HPDE6-E6E7 (cell line): ENCODE results near the gene PEX7.
"Not testable (repeated sequence)": the region's sequence is repeated elsewhere in the genome, so short reads cannot be mapped to it uniquely, and the experiment has no call there.

Experiments
- DNase-seq: peaks from one replicate; pipeline ENCODE4 v3.0.0; 2011; ENCODE audit warnings: missing footprints; ENCODE audit errors: extremely low spot score

Gene PEX7

DNA sequence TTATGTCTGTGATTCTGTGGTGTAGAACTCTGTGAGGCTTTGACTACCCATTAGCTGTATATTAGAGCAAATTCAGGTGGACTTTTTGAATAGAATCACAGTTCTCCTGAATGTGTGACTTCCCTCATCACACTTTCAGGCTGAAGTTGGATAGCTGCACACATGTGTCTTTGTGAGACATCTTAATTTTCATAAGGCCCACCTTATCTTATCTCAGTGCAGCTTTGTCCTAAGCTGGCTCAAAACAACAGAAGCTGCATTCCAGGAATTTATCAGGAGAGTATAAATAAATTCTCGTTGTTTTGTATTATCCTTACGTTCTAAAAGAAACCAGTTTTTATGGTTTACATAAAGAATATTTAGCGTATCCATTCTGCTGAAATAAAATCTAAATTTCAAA, 73.5 kb downstream of the PEX7 start:
- DNase-seq: no peak

DNA sequence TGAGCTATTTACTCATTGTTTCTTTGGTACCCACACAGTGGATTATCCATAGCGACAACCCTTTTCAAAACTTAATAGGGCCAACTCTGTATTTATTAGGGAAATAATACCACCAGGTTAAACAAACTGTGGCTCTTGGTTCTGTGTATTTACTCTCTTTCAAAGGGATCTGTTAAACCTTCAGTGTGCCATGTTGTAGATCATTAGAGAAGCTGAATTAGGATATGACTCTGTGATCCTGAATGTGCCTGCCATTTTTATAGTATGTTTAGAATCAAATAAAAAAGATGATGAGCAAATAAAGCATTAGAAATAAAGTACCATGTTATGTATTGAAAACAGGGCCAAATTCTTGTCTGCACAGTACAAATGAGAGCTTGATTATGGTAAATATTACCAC, 74.7 kb downstream of the PEX7 start:
- no peak for DNase-seq

DNA sequence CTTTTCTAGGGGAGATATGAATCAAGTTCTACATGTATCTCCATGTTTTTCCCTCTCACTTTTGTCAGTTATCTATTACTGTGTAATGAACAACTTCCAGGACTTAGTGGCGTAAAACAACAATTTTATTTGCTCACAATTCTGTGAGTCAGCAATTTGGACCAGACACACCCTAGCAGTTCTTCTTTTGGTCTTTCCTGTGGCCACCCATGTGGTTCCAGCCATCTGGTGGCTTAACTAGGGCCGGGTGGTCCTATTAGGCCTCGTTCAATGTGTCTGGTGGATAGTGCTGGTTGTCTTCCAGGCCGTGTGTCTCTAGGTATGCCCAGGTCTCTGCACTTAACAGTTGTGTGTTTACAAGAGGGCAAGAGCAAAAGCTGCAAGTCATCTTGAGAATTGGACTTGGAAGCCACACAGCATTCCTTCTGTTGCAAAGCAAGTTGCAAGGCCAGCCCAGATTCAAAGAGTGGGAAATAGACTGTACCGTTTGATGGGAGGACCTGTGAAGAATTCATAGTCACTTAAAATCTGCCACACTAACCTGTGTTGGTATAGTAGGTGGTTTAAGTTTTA, 78.9 kb downstream of the PEX7 start:
- DNase-seq: no peak

DNA sequence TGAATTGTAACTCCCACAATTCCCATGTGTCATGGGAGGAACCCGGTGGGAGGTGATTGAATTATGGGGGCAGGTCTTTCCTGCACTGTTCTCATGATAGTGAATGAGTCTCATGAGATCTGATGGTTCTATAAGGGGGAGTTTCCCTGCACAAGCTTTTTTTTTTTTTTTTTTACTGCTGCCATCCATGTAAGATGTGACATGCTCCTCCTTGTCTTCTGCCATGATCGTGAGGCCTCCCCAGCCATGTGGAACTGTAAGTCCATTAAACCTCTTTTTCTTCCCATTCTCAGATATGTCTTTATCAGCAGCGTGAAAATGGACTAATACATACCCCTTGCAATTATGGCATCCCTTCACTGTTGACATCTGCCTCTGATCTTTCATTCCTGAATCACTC, 82.1 kb downstream of the PEX7 start:
- not testable (repeated sequence) for DNase-seq

DNA sequence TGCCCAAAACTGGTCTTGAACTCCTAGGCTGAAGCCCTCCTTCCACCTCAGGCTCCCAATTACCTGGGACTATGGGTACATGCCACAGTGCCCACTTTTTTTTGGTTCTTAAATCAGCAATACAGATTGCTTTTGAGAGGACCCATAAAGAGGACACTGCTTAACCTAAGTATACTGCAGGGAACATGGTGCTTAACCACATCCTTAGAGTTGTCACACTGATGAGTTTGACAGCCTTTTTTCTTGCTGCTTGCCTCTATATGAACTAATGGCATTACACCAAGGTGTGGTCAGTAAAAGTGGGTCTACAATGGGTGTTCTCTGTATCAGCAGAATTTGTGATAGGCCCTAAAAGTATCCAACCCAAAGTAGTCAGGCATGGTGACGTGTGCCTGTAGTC, 92.6 kb downstream of the PEX7 start:
- DNase-seq: no peak

DNA sequence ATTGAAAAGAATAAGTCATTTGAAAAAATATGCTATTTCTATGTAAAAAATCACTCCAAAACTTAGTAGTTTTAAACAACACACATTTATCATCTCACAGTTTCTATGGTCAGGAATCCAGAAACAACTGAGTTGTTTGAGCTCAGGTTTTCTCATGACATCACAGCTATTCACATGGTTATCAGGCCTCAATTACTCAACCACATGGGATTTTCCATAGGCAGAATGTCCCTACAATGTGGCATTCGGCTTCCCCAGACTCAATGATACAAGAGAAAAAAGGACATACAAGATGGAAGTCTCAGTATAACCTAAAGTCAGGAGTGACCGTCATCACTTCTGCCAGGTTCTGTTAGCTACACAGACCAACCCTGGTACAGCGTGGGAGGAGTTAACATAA, 96.3 kb downstream of the PEX7 start:
- no peak for DNase-seq

DNA sequence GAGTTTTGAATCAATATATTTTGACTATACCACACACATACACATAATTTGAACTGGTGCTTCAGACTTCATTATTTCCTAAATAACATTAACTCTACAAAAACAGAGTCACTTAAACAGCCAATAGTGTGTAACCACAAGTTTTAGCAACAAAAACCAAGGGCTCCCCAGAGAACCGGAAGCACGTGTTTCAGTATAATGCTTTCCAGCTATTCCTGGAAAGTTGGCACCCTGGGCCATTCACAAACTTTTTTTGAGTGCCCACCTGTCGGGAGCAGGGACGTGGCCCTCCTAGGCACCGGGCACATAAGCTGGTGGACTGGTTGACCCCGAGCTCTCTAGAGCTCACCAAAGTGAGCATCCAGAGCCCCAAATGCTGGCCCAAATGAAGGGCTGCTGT, 97.8 kb downstream of the PEX7 start:
- DNase-seq: no peak

DNA sequence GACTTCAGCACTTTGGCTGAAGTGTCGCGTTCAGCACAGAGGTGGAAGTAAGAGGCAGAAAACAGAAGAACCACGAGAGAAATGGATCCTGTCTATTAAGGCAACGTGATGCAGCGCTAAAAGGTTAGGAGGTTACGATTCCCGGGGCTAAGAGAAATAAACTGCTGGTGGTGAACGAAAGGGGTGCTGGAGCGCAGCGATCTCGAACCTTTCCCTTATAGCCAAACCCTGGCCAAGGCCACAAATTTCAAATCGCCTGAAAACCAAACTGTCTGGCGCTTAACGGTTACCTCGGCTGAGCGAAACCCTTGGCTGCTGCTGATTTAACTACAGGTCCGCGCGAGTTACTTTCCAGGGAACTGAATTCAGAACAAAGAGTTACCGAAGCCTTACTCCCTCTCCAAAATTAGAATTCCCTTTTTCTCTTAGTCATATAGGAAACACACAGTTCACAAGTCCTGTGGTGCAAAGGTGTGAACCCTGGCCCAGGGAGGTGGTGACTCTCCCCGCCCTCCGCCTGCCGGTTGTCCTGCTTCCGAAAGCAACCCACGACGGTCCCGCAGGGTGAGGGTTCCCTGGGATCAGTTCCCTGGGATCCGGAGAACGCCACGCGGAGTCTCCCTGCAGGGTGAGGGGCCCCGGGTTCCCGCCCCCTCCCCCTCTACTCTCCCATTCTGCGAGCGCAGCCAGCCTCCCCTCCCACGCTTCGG, 98.4 kb downstream of the PEX7 start:
- peak; percentile 8 for DNase-seq

DNA sequence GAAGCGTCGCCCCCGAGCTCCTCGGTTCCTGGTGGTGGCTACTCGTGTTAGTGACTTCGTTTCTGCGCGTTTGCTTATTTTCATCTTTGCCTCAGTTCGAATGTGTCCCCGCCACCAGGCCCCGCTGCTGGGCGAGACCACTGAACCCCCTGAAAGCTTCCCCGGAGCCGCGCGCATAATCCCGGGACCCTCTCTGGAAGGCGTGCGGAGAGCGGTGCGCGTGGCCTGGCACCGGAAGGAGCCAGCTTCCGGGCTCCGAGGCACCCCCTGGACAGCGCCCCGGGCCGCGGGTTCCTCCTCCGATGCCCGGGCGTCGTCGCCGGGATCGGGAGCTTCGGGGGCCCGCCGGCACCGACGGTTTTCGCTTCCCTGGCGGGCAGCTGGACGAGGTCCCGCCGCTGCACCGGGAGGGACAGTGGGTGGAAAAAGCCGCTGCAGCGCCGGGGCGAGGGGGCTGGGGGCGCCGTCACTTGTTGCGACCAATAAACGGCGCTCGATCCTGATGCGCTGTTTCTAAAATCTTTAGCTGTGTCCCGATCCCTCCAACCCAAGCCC, 99.1 kb downstream of the PEX7 start:
- DNase-seq: no peak

DNA sequence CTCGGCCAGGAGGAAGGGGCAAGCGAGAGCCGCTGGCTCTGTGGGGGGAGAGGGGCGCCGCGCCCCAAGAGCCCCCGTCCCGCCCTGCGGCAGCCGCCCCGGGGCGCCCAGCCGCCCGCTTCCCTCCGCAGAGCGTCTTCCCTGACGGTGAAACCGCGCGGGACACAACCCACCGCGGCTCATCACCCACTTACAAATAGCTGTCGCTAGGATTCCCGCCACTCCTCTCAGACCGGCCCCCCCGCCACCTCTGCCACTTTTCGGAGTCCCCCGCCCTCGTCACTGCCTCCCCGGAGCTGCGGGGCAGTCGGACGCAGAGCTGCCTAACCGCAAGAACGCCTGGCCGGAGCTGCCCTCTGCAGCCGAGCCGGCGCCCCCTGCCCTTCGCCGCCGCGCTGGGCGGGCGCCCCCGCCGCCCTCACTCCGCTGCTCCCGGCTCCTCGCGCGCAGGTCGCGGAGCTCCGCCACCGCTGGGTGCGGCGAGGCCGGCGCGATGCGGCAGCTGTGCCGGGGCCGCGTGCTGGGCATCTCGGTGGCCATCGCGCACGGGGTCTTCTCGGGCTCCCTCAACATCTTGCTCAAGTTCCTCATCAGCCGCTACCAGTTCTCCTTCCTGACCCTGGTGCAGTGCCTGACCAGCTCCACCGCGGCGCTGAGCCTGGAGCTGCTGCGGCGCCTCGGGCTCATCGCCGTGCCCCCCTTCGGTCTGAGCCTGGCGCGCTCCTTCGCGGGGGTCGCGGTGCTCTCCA, 99.7 kb downstream of the PEX7 start, which contains the start of gene SLC35D3:
Gene SLC35D3 (plus strand): TSS at position 366 of the 749 bp plus-strand sequence. CDS start 128 bp downstream, at position 494.
- DNase-seq: peak; percentile 19

DNA sequence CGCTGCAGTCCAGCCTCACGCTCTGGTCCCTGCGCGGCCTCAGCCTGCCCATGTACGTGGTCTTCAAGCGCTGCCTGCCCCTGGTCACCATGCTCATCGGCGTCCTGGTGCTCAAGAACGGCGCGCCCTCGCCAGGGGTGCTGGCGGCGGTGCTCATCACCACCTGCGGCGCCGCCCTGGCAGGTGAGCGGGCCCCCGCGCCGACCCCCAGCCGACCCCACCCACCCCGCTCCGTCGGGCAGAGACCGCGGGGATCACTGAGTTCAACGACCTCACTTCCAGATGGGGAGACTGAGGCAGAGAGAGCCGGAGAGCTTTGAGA, 100.3 kb downstream of the PEX7 start:
- no peak for DNase-seq

DNA sequence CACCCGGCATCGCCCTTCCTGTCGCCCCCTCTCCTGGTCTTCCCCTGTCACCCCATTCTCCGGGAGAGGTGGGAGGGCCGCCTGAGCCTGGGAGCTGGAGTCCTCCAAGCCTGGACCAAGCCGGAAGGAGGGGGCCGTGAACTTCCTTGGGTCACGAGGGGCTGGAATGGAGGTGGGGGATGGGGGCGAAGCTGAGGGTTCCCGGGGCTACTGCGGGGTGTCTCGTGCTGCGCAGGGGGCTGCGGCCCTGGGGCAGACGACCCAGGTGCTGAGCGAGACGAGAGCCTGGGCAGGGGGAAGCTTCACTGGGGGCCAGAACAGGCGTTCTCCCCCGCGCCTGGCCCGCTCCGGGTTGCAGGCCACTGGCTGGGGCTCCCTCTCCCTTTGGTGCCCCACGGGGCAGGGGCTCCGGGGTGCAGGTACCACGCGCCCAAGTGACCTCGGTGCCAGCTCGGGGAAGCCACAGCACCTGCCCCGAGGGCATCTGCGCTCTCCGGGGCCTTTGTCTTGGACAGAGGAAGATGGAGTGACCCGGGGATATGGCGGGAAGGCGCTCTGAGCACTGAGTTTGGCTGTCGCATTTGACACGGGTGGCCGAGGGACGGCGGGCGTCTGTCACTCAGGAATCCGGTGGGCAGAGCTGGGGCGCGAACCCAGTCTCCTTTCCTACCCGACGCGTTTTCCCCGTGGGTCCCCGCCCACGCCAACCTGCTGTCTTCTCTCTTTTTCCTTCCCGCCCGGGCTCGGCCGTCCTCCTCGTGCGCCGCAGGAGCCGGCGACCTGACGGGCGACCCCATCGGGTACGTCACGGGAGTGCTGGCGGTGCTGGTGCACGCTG, 100.9 kb downstream of the PEX7 start:
- no peak for DNase-seq

DNA sequence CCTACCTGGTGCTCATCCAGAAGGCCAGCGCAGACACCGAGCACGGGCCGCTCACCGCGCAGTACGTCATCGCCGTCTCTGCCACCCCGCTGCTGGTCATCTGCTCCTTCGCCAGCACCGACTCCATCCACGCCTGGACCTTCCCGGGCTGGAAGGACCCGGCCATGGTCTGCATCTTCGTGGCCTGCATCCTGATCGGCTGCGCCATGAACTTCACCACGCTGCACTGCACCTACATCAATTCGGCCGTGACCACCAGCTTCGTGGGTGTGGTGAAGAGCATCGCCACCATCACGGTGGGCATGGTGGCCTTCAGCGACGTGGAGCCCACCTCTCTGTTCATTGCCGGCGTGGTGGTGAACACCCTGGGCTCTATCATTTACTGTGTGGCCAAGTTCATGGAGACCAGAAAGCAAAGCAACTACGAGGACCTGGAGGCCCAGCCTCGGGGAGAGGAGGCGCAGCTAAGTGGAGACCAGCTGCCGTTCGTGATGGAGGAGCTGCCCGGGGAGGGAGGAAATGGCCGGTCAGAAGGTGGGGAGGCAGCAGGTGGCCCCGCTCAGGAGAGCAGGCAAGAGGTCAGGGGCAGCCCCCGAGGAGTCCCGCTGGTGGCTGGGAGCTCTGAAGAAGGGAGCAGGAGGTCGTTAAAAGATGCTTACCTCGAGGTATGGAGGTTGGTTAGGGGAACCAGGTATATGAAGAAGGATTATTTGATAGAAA, 101.7 kb downstream of the PEX7 start:
- DNase-seq: no peak

DNA sequence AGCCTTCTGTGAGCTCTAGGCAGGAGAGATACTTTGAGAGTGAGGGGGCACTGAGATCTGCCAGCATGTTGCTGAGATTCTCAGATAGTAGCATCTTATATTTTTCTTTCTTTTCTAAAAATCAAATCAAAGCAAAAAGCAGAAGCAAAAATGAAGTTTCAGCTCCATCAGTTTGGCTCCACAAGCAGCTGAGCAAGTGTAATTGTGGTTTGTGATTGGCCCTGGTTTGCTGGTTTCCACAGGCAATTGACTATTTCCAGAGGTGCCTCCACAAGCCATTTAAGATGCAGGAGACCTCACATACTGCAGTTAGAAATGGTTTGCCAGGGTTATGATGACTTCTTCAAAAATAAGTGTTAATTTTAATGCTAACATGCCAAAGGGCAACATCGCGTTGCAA, 104.0 kb downstream of the PEX7 start:
- no peak for DNase-seq

DNA sequence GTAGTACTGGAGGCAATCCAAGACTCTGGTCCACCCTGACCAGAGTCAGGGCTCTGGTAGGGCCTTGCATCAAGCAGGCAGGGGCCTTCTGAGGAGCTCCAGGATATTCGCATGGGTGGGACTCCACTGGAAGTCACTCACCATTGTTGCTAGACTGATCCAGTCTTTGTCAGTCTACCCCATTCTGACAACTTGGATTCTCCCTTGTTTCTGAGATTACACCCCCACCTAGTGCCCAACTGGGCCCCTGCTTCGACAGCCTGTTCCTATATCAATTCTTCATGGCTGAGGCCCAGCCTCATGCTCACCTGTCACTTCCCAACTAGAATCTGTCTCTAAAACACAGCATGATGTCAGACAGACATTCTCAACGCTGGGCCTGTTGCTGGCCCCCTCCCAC, 104.9 kb downstream of the PEX7 start:
- peak; percentile 29 for DNase-seq

DNA sequence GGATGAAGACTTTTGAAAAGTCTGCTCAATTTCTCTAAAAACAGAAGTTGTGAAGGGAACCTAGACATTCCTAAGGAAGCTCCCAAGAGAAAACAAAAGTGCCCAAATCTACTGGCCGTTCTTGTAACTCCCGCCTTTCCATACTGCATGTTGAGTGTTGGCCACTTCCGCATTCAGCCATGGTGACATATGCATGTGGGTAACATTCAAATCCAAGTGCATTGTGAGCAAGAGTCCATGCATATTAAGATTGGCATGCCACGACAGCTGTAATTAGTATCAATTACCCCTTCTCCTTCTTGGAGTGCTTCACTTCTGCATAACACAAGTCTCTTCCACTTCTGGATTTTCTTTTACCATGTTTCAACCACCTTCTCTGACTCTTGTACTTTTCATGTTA, 108.1 kb downstream of the PEX7 start:
- no peak for DNase-seq

DNA sequence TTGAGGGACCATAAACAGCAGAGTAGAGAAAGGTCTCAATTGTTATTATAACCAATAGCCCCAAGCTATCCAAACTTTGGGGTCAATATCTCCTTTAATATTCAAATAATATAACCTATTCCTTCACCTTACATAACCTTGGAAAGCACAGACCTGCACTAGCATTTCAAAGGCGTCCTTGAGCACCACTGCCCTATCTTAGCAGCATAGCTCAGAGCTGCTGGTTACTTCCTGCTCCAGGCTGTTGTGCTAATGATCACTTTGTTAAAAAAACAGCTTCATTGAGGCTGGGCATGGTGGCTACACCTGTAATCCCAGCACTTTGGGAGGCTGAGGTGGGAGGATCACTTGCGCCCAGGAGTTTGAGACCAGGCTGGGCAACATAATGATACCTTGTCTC, 110.2 kb downstream of the PEX7 start:
- no peak for DNase-seq

DNA sequence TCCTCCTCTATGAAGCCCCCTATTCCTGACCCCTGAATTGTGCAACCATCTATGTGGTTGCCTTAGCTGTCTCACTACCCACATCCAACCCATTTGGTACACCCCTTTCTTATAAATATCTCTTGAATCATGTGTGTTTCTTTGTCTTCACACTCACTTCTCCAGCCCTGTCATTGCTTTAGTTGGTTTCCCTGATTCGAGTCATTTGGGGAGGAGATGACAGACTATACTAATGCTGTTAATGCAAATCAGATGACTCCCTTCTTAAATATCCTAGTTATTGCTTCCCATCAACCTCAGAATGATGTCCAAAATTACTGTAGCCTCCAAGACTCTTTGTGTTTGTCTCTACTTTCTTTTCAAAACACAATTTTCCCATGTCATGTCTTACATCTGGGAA, 122.7 kb downstream of the PEX7 start:
- no peak for DNase-seq

DNA sequence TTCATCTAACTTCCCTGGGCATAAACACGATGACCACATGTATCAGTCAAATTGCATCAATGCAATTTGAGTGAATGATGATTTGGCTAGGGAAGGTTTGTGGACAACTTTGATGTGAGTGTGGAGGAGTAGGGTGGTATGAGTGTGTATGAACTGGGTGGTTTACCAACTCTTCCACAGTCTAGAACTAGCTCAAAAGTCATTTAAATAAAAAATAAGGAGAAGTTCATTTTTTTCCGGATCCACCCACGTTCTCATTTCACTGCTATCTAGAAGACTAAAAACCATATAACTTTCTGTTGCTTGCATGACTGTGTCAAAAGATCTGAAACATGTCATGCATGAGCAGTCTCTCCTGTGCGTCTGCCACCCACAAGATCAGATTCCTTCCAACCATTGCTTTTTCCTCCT, 123.3 kb downstream of the PEX7 start:
- DNase-seq: no peak

DNA sequence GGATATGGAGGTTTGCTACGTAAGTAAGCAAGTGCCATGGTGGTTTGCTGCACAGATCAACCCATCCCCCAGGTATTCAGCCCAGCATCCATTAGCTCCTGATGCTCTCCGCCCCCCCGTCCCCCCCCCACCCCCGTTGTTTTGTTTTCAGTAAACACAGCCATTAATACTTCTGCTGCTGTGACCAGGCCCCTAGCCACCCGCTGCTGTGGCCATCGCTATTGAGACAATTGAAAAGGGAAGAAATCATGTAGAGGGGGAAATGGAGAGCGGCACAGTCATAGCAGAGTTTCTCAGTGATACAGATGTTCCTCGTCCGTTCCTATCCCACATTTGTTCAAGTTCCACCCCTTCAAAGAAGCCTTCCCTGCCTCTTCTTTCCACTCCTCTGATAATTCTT, 124.6 kb downstream of the PEX7 start:
- DNase-seq: no peak

DNA sequence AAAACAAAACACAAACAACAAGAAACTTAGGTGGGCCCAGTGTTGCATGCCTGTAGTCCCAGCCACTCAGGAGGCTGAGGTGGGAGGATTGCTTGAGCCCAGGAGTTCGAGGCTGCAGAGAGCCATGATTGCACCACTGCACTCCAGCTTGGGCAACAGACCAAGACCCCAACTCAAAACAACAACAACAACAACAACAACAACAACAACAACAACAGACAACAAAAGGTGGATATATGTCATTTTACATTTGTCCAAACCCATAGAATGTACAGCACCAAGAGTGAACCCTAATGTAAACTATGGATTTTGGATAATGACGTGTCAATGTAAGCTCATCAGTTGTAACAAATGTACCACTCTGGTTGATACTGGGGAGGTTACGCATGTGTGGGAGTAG, 127.6 kb downstream of the PEX7 start:
- not testable (repeated sequence) for DNase-seq
